ENCODE data around the gene SRCAP. TPM values are rescaled to one million over a fixed set of nuclear protein-coding genes. Genes with fewer than 3 reads are reported as not detected.
A peak's percentile ranks its signal among the peaks of the same experiment; 100 is the strongest.

The SRCAP gene
- total RNA-seq, 6 experiments from 2014 or later, result 43.4 to 48.1 (median 45.9) TPM

DNA sequence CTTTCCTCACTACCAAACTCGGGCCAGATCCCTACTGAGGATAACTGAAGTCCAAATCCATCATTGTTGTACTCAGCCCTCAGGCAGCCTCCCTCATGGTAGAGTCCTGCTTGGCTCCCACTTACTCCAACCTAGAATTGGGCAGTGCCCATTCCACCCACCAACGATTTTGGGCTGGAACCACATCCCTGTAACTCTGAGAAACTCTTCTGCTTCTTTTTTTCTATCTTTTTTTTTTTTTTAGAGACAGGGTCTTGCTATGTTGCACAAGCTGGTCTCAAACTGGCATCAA, 47.0 kb upstream of the SRCAP start:
- Mint-ChIP-seq H3K4me1 (ENCODE audit: low read depth) (peaks cover 30% of the 10 kb centered on the region), H3K4me3 (peak overlapping the region; percentile 99)
- TF ChIP-seq, protein P1, sequence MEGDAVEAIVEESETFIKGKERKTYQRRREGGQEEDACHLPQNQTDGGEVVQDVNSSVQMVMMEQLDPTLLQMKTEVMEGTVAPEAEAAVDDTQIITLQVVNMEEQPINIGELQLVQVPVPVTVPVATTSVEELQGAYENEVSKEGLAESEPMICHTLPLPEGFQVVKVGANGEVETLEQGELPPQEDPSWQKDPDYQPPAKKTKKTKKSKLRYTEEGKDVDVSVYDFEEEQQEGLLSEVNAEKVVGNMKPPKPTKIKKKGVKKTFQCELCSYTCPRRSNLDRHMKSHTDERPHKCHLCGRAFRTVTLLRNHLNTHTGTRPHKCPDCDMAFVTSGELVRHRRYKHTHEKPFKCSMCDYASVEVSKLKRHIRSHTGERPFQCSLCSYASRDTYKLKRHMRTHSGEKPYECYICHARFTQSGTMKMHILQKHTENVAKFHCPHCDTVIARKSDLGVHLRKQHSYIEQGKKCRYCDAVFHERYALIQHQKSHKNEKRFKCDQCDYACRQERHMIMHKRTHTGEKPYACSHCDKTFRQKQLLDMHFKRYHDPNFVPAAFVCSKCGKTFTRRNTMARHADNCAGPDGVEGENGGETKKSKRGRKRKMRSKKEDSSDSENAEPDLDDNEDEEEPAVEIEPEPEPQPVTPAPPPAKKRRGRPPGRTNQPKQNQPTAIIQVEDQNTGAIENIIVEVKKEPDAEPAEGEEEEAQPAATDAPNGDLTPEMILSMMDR (IDR thresholded peaks at IDR 0.05), result no peak

DNA sequence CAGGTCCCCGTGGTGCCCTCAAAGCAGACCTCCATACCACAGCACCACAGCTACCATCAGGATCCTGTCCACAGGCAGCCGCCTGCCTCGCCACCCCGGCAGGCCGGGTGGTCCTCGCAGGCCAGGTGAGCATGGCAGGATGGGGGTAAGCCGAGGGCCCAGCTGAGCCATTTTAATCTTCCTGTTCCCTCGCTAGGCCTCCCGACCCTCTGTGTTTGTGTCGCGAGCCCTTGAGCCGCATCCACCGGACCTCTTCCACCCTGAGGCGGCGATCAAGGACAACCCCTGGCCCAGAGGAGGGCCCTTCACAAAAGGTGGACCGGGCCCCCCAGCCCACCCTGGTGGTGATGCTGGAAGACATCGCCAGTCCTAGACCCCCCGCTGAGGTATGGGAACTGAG, 46.3 kb upstream of the SRCAP start:
- DNase-seq, result no peak
- Mint-ChIP-seq H3K27me3 (ENCODE audit: insufficient read depth) (peaks cover 1% of the 10 kb centered on the region; the same call in 1 of the 2 replicates), H3K4me3 (peak overlapping the region; percentile 99), H3K4me1 (ENCODE audit: low read depth) (peaks cover 37% of the 10 kb centered on the region), H3K27ac (peak overlapping the region; percentile 71; the same call in 1 of the 2 replicates), H3K9me3 (no peaks in the 10 kb centered on the region), H3K36me3 (ENCODE audit: low read depth) (peaks cover 12% of the 10 kb centered on the region)
- TF ChIP-seq, protein P1 (IDR thresholded peaks at IDR 0.05), result no peak

More for the DNA sequence above, 47.0 kb upstream of the SRCAP start:
- no peaks in the 10 kb centered on the region for H3K9me3 Mint-ChIP-seq
- H3K36me3 Mint-ChIP-seq (ENCODE audit: low read depth), result peaks cover 12% of the 10 kb centered on the region
- peak overlapping the region; percentile 71 for H3K27ac Mint-ChIP-seq
- DNase-seq, result no peak
- peaks cover 1% of the 10 kb centered on the region; the same call in 1 of the 2 replicates for H3K27me3 Mint-ChIP-seq (ENCODE audit: insufficient read depth)

DNA sequence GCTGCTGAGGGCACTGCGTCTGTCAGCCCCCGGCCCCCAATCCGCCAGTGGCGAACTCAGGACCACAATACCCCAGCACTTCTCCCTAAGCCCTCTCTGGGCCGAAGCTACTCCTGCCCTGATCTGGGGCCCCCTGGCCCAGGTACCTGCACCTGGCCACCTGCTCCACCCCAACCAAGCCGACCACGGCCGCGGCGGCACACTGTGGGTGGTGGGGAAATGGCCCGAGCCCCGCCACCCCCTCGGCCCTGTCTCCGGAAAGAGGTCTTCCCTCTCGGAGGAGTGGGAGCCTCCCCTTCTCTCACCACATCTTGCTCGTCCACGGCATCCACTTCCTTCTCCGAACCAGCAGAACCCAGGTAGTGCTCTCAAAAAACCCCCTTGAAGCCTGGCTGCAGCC, 44.1 kb upstream of the SRCAP start:
- Mint-ChIP-seq H3K36me3 (ENCODE audit: low read depth) (peaks cover 12% of the 10 kb centered on the region), H3K4me1 (ENCODE audit: low read depth) (peaks cover 37% of the 10 kb centered on the region), H3K4me3 (no peak overlapping the region), H3K27me3 (ENCODE audit: insufficient read depth) (peaks cover 2% of the 10 kb centered on the region; the same call in 1 of the 2 replicates), H3K27ac (no peak overlapping the region), H3K9me3 (no peaks in the 10 kb centered on the region)
- DNase-seq, result no peak
- TF ChIP-seq, protein P1 (IDR thresholded peaks at IDR 0.05), result no peak

DNA sequence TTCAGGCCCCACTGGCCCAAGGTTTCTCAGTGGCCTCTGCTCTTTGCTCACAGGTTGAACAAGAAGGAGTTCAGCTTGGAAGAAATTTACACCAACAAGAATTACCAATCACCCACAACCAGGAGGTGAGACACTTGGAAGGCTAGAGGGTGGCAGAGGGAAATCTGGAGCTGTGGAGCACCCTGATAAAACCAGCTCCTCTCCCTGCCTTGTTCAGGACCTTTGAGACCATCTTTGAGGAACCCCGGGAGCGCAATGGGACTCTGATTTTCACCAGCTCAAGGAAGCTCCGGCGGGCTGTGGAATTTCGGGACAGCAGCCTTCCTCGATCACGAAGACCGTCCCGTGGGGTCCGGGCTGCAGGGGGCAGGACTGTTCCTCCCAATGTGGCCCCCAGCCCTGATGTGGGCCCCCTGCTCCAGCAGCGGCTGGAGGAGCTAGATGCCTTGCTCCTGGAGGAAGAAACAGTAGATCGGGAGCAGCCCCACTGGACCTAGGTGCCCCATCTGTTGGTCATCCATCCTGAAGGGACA, 43.1 kb upstream of the SRCAP start:
- Mint-ChIP-seq H3K36me3 (ENCODE audit: low read depth) (peaks cover 18% of the 10 kb centered on the region), H3K9me3 (no peaks in the 10 kb centered on the region), H3K27me3 (ENCODE audit: insufficient read depth) (peaks cover 2% of the 10 kb centered on the region; the same call in 1 of the 2 replicates), H3K4me1 (ENCODE audit: low read depth) (peaks cover 39% of the 10 kb centered on the region), H3K4me3 (no peak overlapping the region), H3K27ac (peak overlapping the region; percentile 96)
- DNase-seq, result no peak
- TF ChIP-seq, protein P1 (IDR thresholded peaks at IDR 0.05), result peak; percentile 28; the same call in 1 of the 2 replicates

DNA sequence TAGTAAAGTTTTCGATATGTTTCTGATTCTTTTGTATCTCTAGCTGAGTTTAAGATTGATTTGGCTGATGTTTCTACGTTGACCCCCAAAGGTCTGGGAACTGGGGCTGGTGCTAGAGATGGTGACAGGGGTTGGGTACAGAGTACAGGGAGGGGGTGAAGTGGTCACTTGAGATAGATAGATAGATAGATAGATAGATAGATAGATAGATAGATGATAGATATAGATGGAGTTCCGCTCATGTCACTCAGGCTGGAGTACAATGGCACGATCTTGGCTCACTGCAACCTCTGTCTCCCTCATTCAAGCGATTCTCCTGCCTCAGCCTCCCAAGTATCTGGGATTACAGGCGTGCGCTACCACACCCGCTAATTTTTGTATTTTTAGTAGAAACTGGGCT, 42.6 kb upstream of the SRCAP start:
- TF ChIP-seq, protein P1 (IDR thresholded peaks at IDR 0.05), result no peak
- Mint-ChIP-seq H3K4me3 (no peak overlapping the region), H3K4me1 (ENCODE audit: low read depth) (peaks cover 44% of the 10 kb centered on the region), H3K9me3 (no peaks in the 10 kb centered on the region), H3K27me3 (ENCODE audit: insufficient read depth) (peaks cover 2% of the 10 kb centered on the region; the same call in 1 of the 2 replicates), H3K27ac (peak overlapping the region; percentile 96), H3K36me3 (ENCODE audit: low read depth) (peaks cover 23% of the 10 kb centered on the region)
- no peak for DNase-seq
